Glomerular endothelial cell (primary cell): ENCODE measurements around the gene CDADC1. TPM values are rescaled to one million over a fixed set of nuclear protein-coding genes. Genes with fewer than 3 reads are reported as not detected.
"Not testable (repeated sequence)": the region's sequence is repeated elsewhere in the genome, so short reads cannot be mapped to it uniquely, and the experiment has no call there.

ENCODE experiments used
- DNase-seq: peaks from one replicate; pipeline ENCODE4 v3.0.0-alpha.2; 2011; ENCODE audit warnings: low read depth, low spot score; ENCODE audit errors: extremely low read depth
- total RNA-seq: library from RNA; depleted of rRNA; stranded (reverse); fragments of >200 nt; gene quantifications from 2 replicates; pipeline ENCODE4 v1.2.3, GENCODE V29; 2015

The CDADC1 gene
- total RNA-seq, 1 donor from 2014 or later, result 5.7 TPM

GRCh38 chr13:49310251-49310650 is 62.5 kb downstream of the CDADC1 start:
- no peak for DNase-seq

GRCh38 chr13:49311816-49312215 is 64.1 kb downstream of the CDADC1 start:
- DNase-seq, result no peak

GRCh38 chr13:49314344-49314882 is 66.7 kb downstream of the CDADC1 start:
- DNase-seq, result no peak

- DNase-seq, result no peak
These were observed 67.4 kb downstream of the CDADC1 start for GRCh38 chr13:49315036-49315565.

GRCh38 chr13:49315756-49316482 is 68.2 kb downstream of the CDADC1 start:
- DNase-seq, result no peak

GRCh38 chr13:49319551-49319950 is 71.8 kb downstream of the CDADC1 start:
- DNase-seq, result no peak

- no peak for DNase-seq
These were observed 72.2 kb downstream of the CDADC1 start for GRCh38 chr13:49319951-49320350.

DNA sequence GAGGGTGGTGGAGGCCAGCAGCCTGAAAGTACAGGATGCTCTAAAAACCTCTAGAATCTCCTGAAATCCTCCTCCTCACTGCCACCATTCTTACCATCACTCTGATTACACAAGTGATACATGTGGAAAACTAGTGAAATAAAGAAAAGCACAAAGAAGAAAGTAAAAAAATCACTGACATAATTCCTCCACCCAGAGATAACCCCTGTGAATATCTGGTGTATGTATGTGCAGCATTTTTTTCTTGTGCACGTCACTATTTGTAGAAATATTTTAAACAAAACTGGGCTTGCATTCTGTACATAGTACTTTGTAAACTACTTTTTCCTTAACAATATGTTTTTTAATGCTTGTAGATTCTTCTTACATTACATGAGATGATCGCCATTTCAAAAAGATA is 73.2 kb downstream of the CDADC1 start:
- DNase-seq, result no peak

- no peak for DNase-seq
These were observed 75.0 kb downstream of the CDADC1 start for GRCh38 chr13:49322702-49323101.

DNA sequence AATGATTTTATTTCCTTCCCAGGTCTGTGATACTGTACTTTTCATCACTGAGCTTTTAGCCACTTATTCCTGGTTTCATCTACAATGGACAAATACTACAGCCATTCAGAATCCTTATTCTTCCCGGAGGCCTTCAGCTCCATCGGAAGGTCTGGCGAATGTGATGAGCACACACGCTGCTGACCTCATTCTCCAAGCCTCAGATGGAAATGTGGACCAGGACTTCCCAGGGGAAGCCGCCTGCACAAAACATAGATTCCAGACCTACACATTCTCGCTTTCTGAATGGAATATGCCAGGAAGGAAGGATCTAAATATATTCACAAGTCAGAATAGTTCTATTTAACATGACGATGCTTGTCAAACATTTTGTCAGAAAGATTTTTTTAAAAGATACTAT is 75.6 kb downstream of the CDADC1 start:
- DNase-seq, result no peak

DNA sequence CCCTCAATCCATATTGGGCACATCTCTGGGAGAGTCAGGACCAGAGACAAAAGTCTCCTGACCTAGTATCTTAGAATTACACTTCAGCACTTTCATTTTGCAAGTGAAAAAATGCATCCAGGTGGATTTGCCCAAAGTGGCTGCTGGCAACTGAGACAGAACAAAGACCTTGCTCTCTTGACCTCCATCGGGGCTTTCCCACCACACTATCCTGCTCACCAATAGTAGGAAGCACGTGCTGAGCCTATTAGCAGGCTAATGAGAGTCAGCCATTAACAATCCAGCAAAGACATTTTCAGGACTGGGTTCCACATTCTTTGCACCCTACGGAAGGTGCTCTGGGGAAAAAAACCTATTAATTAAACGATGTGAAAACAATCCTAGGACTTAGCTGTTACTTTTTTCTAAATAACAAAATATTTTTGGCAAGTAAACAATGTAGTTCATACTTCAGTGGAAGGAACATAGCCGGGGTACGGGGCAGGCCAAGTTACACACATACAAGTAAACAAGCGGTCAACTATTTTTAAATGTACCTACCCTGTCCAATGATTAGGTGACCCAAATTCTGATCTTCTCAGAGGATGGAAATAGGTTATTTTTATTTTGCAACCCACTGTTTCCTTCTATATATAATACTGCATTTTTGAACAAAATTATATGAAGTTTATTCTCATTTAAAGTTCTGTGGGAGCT is 78.6 kb downstream of the CDADC1 start:
- DNase-seq, result no peak

DNA sequence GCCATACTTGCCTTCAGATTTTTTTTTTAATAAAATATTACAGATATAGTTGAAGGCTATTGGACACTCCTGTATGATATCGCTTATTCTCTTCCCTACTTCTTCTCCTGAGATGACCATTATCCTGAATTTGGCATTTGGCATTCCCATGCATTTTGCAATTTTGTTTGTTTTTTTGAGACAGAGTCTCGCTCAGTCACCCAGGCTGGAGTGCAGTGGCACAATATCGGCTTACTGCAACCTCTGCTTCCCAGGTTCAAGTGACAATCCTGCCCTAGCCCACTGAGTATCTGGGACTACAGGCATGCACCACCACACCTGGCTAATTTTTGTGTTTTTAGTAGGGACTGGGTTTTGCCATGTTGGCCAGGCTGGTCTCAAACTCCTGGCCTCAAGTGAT is 79.4 kb downstream of the CDADC1 start:
- DNase-seq, result not testable (repeated sequence)

DNA sequence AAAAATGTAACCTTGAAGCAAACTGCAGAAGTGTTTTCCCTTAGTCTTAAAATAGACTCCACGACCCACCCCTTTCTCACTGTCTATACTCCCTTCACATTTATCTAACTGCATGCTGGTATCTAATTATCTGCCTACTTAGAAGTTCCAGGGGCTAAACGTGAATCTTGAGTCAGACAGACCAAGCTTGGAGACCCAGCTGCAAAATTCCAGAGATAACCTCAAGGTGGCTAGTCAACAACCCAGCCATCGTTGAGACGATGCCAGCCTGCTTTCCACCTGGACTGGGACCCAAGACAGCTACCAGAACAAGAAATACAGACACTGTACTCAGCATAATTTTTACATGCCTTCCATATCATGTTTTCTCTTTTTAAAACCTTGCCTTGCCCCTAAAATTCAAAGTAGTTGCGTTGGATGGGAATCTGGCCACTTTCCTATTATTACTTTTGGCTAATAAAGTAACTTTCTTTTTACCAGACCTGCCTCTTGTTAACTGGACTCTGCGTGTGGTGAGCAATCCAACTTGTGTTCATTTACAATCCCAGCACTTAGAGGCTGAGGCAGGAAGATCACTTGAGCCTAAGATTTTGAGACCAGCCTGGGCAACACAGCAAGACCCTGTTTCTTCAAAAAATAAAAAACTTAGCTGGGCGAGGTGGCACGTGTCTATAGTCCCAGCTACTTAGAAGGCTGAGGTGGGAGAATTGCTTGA is 82.3 kb downstream of the CDADC1 start:
- DNase-seq, result no peak

DNA sequence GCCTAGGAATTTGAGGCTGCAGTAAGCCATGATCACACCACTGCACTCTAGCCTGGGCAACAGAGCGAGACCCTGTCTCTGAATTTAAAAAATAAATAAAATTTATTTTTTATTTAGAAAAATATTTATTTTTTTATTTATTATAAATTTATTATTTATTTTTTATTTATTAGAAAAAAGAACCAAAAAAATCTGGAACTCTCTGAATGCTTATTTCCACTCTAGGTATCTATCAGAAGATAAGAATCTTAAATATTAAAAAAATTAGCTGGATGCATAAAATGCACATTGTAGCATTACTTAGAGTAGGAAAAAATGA is 82.8 kb downstream of the CDADC1 start:
- no peak for DNase-seq

DNA sequence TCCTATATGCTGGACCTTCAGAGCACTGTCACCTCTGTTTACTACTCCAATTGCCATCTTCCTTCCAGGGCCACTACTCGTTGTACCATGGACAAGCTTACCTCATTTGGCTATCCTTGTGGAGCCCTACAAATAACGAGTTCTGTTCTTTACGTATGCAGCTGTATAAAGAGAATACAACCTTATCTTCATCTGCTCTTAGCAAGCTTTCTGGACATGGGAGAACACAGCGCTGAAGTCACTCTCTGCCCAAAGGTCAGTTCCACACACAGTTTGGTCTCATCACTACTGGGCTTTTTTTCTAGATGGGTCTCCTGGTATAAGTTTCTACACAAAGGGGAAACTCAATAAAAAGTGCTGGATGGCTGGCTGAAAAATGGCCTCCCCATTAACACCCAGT is 88.9 kb downstream of the CDADC1 start:
- no peak for DNase-seq

DNA sequence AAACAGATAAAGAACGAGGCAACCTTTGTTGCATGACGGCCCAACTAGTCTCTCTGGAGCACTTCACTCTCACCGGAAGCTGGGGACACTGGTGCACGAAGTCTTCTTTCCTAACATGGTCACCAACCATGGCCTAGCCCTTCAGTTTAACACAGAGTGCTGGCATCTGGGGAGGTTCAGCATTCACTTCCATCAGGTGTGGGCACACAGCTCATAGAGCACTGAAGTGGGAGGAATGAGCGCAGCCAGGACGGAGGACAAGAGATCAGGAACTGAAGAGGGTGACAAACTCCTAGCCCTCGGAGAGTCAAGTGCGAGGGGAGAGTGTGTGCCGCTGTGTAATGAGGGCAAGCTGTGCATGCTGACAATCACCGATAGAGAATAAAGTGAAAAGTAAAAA is 92.4 kb downstream of the CDADC1 start:
- no peak for DNase-seq

- no peak for DNase-seq
These were observed 93.8 kb downstream of the CDADC1 start for GRCh38 chr13:49341517-49341916.

DNA sequence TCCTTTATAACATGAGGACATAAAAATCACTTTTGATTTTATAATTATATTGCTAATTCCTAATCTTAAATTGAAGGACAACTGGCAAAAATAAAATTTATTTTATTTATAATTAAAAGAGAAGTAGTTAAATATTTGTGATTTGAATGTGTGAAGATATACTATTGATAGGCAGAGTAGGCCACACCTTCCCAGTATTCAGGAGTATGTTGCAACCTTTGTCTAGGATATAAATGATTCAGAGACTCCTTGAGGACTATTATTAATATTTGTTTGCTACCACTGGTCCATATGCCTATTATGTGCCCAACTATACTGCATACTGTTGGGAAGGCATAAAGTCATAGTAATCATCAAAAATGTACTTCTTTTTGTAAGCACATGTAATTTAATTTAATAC is 94.2 kb downstream of the CDADC1 start:
- DNase-seq, result no peak

DNA sequence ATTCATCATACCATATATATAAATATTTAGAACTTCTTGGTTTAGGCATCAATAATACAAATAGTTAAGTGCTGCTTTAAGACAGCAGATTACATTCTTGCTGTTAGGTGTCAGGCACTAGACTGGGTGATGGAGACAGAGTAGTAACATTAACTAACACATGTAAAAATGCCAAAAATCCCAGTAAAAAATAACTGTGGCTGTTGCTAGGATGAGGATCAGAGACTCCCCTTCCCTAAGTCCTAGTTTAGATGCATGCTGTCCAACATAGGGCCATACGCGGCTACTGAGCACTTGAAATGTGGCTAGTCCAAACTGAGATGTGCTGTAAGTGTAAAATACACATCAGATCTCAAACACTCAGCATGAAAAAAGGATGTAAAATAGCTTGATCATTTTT is 94.7 kb downstream of the CDADC1 start:
- DNase-seq, result no peak
